IMR-90 (cell line): ENCODE data around the gene SETD6. TPM values are rescaled to one million over a fixed set of nuclear protein-coding genes. Genes with fewer than 3 reads are reported as not detected.

ENCODE experiments used
- ATAC-seq: fragments of 200-7000 bp; cut with Tn5 transposase; 2 replicates; pipeline ENCODE4 v1.9.1; 2020; ENCODE audit warnings: low read depth, mild to moderate bottlenecking, moderate library complexity
- BruUV-seq: library from RNA; stranded (reverse); fragments of 400-500 nt; replicated peaks from 2 replicates; lab custom pipeline; 2021; lab: Mats Ljungman, UMichigan
- CTCF ChIA-PET: fragments of 300-600 bp; formaldehyde crosslinking; extraction: SDS; loops from one replicate; lab custom pipeline; 2021; ENCODE audit warnings: antibody characterized with exemption; lab: Yijun Ruan, JAX
- POLR2A ChIA-PET: fragments of 300-600 bp; sonication (Branson Sonifier 250); formaldehyde crosslinking; loops from one replicate; lab custom pipeline; 2022; ENCODE audit warnings: antibody characterized with exemption; ENCODE audit not compliant: unreplicated experiment; lab: Charles Lee
- DNase-seq: peaks from one replicate; pipeline ENCODE4 v3.0.0; 2013
- H2AFZ ChIP-seq: replicated peaks from 2 replicates; pipeline ENCODE3; 2013; ENCODE audit warnings: low read length, mild to moderate bottlenecking; ENCODE audit not compliant: poor library complexity
- H2AK5ac ChIP-seq: 2 replicates; pipeline ENCODE4 v1.6.1; 2013; ENCODE audit warnings: low read depth, low read length, inconsistent platforms
- H2AK9ac ChIP-seq: replicated peaks from 2 replicates; pipeline ENCODE3; 2013; ENCODE audit warnings: mild to moderate bottlenecking, low read depth, low read length, moderate library complexity; ENCODE audit not compliant: poor library complexity
- H2BK120ac ChIP-seq: 2 replicates; pipeline ENCODE4 v1.6.1; 2013; ENCODE audit warnings: low read depth, low read length, inconsistent platforms
- H2BK15ac ChIP-seq: 3 replicates; pipeline ENCODE4 v1.6.1; 2013; ENCODE audit warnings: low read depth, low read length, inconsistent platforms
- H2BK20ac ChIP-seq: 2 replicates; pipeline ENCODE4 v1.6.1; 2013; ENCODE audit warnings: low read depth, mild to moderate bottlenecking, inconsistent platforms, low read length, moderate library complexity
- H2BK5ac ChIP-seq: 2 replicates; pipeline ENCODE4 v1.6.1; 2013; ENCODE audit warnings: mild to moderate bottlenecking, low read depth, low read length, inconsistent platforms; ENCODE audit not compliant: poor library complexity, severe bottlenecking
- H3K14ac ChIP-seq: replicated peaks from 2 replicates; pipeline ENCODE4 v1.6.1; 2013; ENCODE audit warnings: low read depth, low read length, inconsistent platforms
- H3K18ac ChIP-seq: 2 replicates; pipeline ENCODE4 v1.6.1; 2013; ENCODE audit warnings: low read depth, low read length, control low read depth
- H3K23ac ChIP-seq: 2 replicates; pipeline ENCODE4 v1.6.1; 2013; ENCODE audit warnings: low read depth, low read length, inconsistent platforms
- H3K27ac ChIP-seq: 2 replicates; pipeline ENCODE4 v1.5.1; 2013; ENCODE audit warnings: mild to moderate bottlenecking, control low read depth, low read length; ENCODE audit not compliant: insufficient read depth
- H3K27me3 ChIP-seq: 2 replicates; pipeline ENCODE4 v1.6.1; 2013; ENCODE audit warnings: low read length; ENCODE audit not compliant: control insufficient read depth, insufficient read depth
- H3K36me3 ChIP-seq: 2 replicates; pipeline ENCODE4 v1.6.1; 2013; ENCODE audit warnings: low read length, mixed read lengths; ENCODE audit not compliant: control insufficient read depth, insufficient read depth
- H3K4ac ChIP-seq: 2 replicates; pipeline ENCODE4 v1.6.1; 2013; ENCODE audit warnings: low read depth, low read length, inconsistent platforms
- H3K4me1 ChIP-seq: 2 replicates; pipeline ENCODE4 v1.6.1; 2013; ENCODE audit warnings: low read length, mixed read lengths; ENCODE audit not compliant: control insufficient read depth, insufficient read depth
- H3K4me2 ChIP-seq: 2 replicates; pipeline ENCODE4 v1.6.1; 2013; ENCODE audit warnings: low read depth, mild to moderate bottlenecking, control low read depth, low read length, moderate library complexity
- H3K4me3 ChIP-seq: 2 replicates; pipeline ENCODE4 v1.5.1; 2013; ENCODE audit warnings: low read depth, mild to moderate bottlenecking, control low read depth, low read length, moderate library complexity; ENCODE audit not compliant: insufficient read depth
- H3K56ac ChIP-seq: 2 replicates; pipeline ENCODE4 v1.6.1; 2013; ENCODE audit warnings: low read length, inconsistent platforms; ENCODE audit not compliant: insufficient read depth; ENCODE audit errors: extremely low read depth
- H3K79me1 ChIP-seq, 2 experiments: 2 replicates each; pipeline ENCODE4 v1.6.1; 2013; ENCODE audit warnings: low read length in 2 of 2, inconsistent platforms in 1 of 2, low read depth in 1 of 2
- H3K9ac ChIP-seq: 2 replicates; pipeline ENCODE4 v1.6.1; 2013; ENCODE audit warnings: low read depth, low read length, control low read depth
- H3K9me1 ChIP-seq: 2 replicates; pipeline ENCODE4 v1.6.1; 2013; ENCODE audit warnings: low read length, inconsistent platforms; ENCODE audit not compliant: insufficient read depth
- H3K9me3 ChIP-seq: 2 replicates; pipeline ENCODE4 v1.6.1; 2013; ENCODE audit warnings: low read length; ENCODE audit not compliant: control insufficient read depth, insufficient read depth
- H4K20me1 ChIP-seq: 2 replicates; pipeline ENCODE4 v1.6.1; 2013; ENCODE audit warnings: low read length, inconsistent platforms; ENCODE audit not compliant: insufficient read depth
- H4K5ac ChIP-seq: 2 replicates; pipeline ENCODE4 v1.6.1; 2013; ENCODE audit warnings: mild to moderate bottlenecking, low read depth, low read length, control low read depth
- H4K8ac ChIP-seq, 2 experiments: 2 replicates each; pipeline ENCODE4 v1.6.1; 2013; ENCODE audit warnings: low read depth in 2 of 2, low read length in 2 of 2, control low read depth in 1 of 2, inconsistent platforms in 1 of 2
- H4K91ac ChIP-seq: 2 replicates; pipeline ENCODE4 v1.6.1; 2013; ENCODE audit warnings: low read depth, low read length, inconsistent platforms; ENCODE audit not compliant: insufficient read depth
- CEBPB ChIP-seq: IDR thresholded peaks from 2 replicates; pipeline ENCODE4 v1.6.1; 2012; ENCODE audit warnings: low read depth, low read length, improper control_type of control experiment
- FOS ChIP-seq: fragments of 150-350 bp; IDR thresholded peaks from 2 replicates; pipeline ENCODE4 v1.6.1; 2016; ENCODE audit warnings: low read depth, low read length
- MAZ ChIP-seq: IDR thresholded peaks from 2 replicates; pipeline ENCODE4 v1.6.1; 2012; ENCODE audit warnings: low read depth, mild to moderate bottlenecking, low read length, improper control_type of control experiment, moderate library complexity, borderline replicate concordance
- NFE2L2 ChIP-seq: fragments of 150-350 bp; IDR thresholded peaks from 2 replicates; pipeline ENCODE4 v1.6.1; 2016; ENCODE audit warnings: low read depth, mild to moderate bottlenecking, low read length
- POLR2A ChIP-seq: IDR thresholded peaks from 2 replicates; pipeline ENCODE4 v1.6.1; 2012; ENCODE audit warnings: mild to moderate bottlenecking, low read depth, low read length
- RAD21 ChIP-seq: IDR thresholded peaks from 2 replicates; pipeline ENCODE4 v1.6.1; 2012; ENCODE audit warnings: low read length, improper control_type of control experiment
- RFX5 ChIP-seq: IDR thresholded peaks from 2 replicates; pipeline ENCODE4 v1.8.0; 2012; ENCODE audit warnings: low read depth, mild to moderate bottlenecking, low read length, moderate library complexity
- SMC3 ChIP-seq: fragments of 150-350 bp; IDR thresholded peaks from 2 replicates; pipeline ENCODE4 v1.6.1; 2016; ENCODE audit warnings: low read depth, mild to moderate bottlenecking, antibody characterized with exemption, low read length, moderate library complexity
- WGBS, 2 experiments: methylation state at CpG; one replicate each; pipeline versions ENCODE4 v1.1.5 to v1.1.7; 2013; ENCODE audit warnings: missing lambda C conversion rate in 2 of 2; ENCODE audit not compliant: insufficient read length in 1 of 2; ENCODE audit errors: extremely low coverage in 2 of 2; 5-methylcytosine and 5-hydroxymethylcytosine counted together
- dilution Hi-C: fragments of 300-500 bp; cut with HindIII; formaldehyde crosslinking; loops from one replicate; pipeline ENCODE4 v1.14.3; 2018; ENCODE audit warnings: low sequenced_read_pairs; ENCODE audit not compliant: unreplicated experiment
- in situ Hi-C: fragments of 300-500 bp; cut with MboI; formaldehyde crosslinking; loops from 3 replicates; pipeline ENCODE4 v1.14.3; 2019; ENCODE audit warnings: low sequenced_read_pairs, inconsistent platforms, mixed read lengths
- intact Hi-C: fragments of 100-400 bp; cut with micrococcal nuclease; formaldehyde crosslinking; loops from 2 replicates; pipeline ENCODE4 v1.10.0; 2022
- polyA plus RNA-seq, 3 experiments: library from polyadenylated mRNA; depleted of rRNA; stranded (reverse); fragments of >200 nt; gene quantifications; 2 replicates each; pipeline ENCODE4 v1.2.3, GENCODE V29; 2012; ENCODE audit warnings: low replicate concordance in 1 of 3
- total RNA-seq: library from RNA; depleted of rRNA; stranded (reverse); fragments of >200 nt; gene quantifications from 2 replicates; pipeline ENCODE4 v1.2.3, GENCODE V29; 2012
- TF ChIP-seq, protein P1 (sequence below): fragments of 150-350 bp; IDR thresholded peaks from 2 replicates; pipeline ENCODE4 v1.6.1; 2016; ENCODE audit warnings: low read depth, mild to moderate bottlenecking, low read length, moderate library complexity, borderline replicate concordance

Gene SETD6
- total and polyA plus RNA-seq, 2 of the 4 experiments (the other 2 are of a cell fraction), result 3.2 to 6.4 TPM

- Histone ChIP-seq H2BK120ac (no peak overlapping the region), H3K27ac (no peak overlapping the region), H3K4me2 (no peak overlapping the region), H3K9ac (no peak overlapping the region), H2BK20ac (no peak overlapping the region), H3K9me1 (no peaks in the 10 kb centered on the region), H3K14ac (no peak overlapping the region), H3K56ac (no peak overlapping the region), H4K20me1 (peaks cover 4% of the 10 kb centered on the region; the same call in 1 of the 2 replicates), H2AK9ac (no peak overlapping the region), H3K79me1 (peaks cover 6% of the 10 kb centered on the region in 2 experiments; a peak in 2 of 4 replicates), H3K27me3 (no peaks in the 10 kb centered on the region), H2AFZ (no peak overlapping the region), H4K8ac (no peak overlapping the region), H4K5ac (no peak overlapping the region), H3K4me3 (no peak overlapping the region), H4K91ac (no peak overlapping the region), H2BK5ac (no peak overlapping the region), H3K36me3 (peaks cover 38% of the 10 kb centered on the region), H3K9me3 (no peaks in the 10 kb centered on the region), H3K23ac (no peak overlapping the region), H3K4ac (no peak overlapping the region), H2AK5ac (no peak overlapping the region), H3K18ac (no peak overlapping the region), H2BK15ac (no peak overlapping the region), H3K4me1 (no peaks in the 10 kb centered on the region)
- ChIA-PET POLR2A (no interaction called here), CTCF (interaction anchor here (1.3 kb wide), 1 partner anchor 11 kb away, joined by 3 read pairs; no protein-coding TSS in a partner anchor)
- intact Hi-C loops (no loop called here), in situ Hi-C loops (no loop called here), dilution Hi-C loops (no loop called here)
- no TSS peak for BruUV-seq
- DNase-seq (no peak), ATAC-seq (no peak)
- no CpG with 5 or more reads among the region's 3 CpGs for whole genome bisulfite sequencing, 2 experiments
- TF ChIP-seq POLR2A (no peak), NFE2L2 (no peak), MAZ (no peak), RAD21 (no peak), CEBPB (no peak), FOS (no peak), RFX5 (no peak), SMC3 (no peak)
- TF ChIP-seq, protein P1, sequence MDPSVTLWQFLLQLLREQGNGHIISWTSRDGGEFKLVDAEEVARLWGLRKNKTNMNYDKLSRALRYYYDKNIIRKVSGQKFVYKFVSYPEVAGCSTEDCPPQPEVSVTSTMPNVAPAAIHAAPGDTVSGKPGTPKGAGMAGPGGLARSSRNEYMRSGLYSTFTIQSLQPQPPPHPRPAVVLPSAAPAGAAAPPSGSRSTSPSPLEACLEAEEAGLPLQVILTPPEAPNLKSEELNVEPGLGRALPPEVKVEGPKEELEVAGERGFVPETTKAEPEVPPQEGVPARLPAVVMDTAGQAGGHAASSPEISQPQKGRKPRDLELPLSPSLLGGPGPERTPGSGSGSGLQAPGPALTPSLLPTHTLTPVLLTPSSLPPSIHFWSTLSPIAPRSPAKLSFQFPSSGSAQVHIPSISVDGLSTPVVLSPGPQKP, result no peak
Observed at GRCh38 chr16:58551496-58551895, 36.2 kb downstream of the SETD6 start.
